ENCODE results near the gene COL4A1. TPM values are rescaled to one million over a fixed set of nuclear protein-coding genes. Genes with fewer than 3 reads are reported as not detected.

COL4A1 gene
- total and polyA plus RNA-seq, 2 of the 13 experiments (the other 11 are each of a cell fraction or from before 2014, with no cell fraction given), result not detected

DNA sequence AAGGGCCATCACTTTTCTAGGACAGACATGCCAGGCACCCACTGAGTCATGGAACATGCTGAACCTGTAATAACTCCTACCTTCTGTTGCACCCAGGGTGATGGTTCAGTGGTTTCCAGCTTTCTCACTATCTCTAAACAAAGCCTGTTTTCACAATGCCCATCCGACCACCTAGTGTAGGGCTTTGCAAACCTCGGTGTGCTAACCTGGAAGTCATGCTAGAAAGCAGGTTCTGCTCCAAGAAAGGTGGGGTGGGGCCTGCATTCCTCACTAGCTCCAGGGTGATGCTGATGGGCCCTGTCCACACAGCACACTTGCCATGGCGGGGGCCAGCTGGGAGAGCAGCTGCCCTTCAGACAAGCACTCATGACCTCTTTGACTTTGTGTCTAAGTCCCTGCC, 43.6 kb upstream of the COL4A1 start:
- H3K27me3 ChIP-seq (ENCODE audit: control insufficient read depth in 1 of 2, insufficient read depth in 2 of 2, low read length in 2 of 2), result peaks cover 2 to 25% of the 10 kb centered on the region in 2 experiments; a peak in 2 of 5 replicates
- H3K27ac ChIP-seq (ENCODE audit: extremely low read length, insufficient read depth, low read length), result no peak overlapping the region
- FAIRE-seq, result no peak
- H3K9me3 ChIP-seq (ENCODE audit: low read length), result no peaks in the 10 kb centered on the region
- ChIA-PET CTCF (ENCODE audit: low intra/inter-chr PET ratio, low total read pairs) (no interaction called here), POLR2A (no interaction called here)
- H2AFZ ChIP-seq (ENCODE audit: low read length), result no peak overlapping the region
- no peak for DNase-seq (ENCODE audit: low spot score)
- H3K36me3 ChIP-seq (replicated peaks in 1 of 2; ENCODE audit: control insufficient read depth in 1 of 2, insufficient read depth in 2 of 2, low read length in 2 of 2), result no peaks in the 10 kb centered on the region
- no peak overlapping the region for H3K4me2 ChIP-seq (ENCODE audit: low read depth, low read length)
- WGBS (ENCODE audit: low lambda C conversion rate), result 0% methylated on average over 2 of the region's 3 CpGs
- no peak overlapping the region for H3K4me3 ChIP-seq (replicated peaks in 1 of 3; ENCODE audit: insufficient read depth in 1 of 3, low read depth in 2 of 3, low read length in 3 of 3)
- ATAC-seq, result no peak
- no peaks in the 10 kb centered on the region for H3K79me2 ChIP-seq (ENCODE audit: insufficient read depth, low read length)
- no peaks in the 10 kb centered on the region for H4K20me1 ChIP-seq (ENCODE audit: insufficient read depth, low read length)
- no peak overlapping the region for H3K9ac ChIP-seq (ENCODE audit: insufficient read depth, low read depth, low read length)
- intact Hi-C loops (cut with micrococcal nuclease; ENCODE audit: unreplicated experiment), result no loop called here
- no peaks in the 10 kb centered on the region for H3K4me1 ChIP-seq (ENCODE audit: insufficient read depth, low read length)
- BruUV-seq (replicated peaks), result no TSS peak
- in situ Hi-C loops (cut with HindIII; ENCODE audit: extremely low pct_ligation_motif_present, low pct_unique_long_range_greater_than_20kb), result no loop called here
- TF ChIP-seq, protein P1, sequence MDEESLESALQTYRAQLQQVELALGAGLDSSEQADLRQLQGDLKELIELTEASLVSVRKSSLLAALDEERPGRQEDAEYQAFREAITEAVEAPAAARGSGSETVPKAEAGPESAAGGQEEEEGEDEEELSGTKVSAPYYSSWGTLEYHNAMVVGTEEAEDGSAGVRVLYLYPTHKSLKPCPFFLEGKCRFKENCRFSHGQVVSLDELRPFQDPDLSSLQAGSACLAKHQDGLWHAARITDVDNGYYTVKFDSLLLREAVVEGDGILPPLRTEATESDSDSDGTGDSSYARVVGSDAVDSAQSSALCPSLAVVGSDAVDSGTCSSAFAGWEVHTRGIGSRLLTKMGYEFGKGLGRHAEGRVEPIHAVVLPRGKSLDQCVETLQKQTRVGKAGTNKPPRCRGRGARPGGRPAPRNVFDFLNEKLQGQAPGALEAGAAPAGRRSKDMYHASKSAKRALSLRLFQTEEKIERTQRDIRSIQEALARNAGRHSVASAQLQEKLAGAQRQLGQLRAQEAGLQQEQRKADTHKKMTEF (CRISPR knock-in tag; IDR thresholded peaks at IDR 0.05), result no peak
- TF ChIP-seq, protein P2, sequence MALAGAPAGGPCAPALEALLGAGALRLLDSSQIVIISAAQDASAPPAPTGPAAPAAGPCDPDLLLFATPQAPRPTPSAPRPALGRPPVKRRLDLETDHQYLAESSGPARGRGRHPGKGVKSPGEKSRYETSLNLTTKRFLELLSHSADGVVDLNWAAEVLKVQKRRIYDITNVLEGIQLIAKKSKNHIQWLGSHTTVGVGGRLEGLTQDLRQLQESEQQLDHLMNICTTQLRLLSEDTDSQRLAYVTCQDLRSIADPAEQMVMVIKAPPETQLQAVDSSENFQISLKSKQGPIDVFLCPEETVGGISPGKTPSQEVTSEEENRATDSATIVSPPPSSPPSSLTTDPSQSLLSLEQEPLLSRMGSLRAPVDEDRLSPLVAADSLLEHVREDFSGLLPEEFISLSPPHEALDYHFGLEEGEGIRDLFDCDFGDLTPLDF (CRISPR knock-in tag; IDR thresholded peaks at IDR 0.05), result no peak
- TF ChIP-seq ZNF329 (CRISPR knock-in tag; IDR thresholded peaks at IDR 0.05; ENCODE audit: low read depth), result no peak
- no peak for TF ChIP-seq ZNF703 (CRISPR knock-in tag; IDR thresholded peaks at IDR 0.05; ENCODE audit: borderline replicate concordance)
- TF ChIP-seq, protein P3, sequence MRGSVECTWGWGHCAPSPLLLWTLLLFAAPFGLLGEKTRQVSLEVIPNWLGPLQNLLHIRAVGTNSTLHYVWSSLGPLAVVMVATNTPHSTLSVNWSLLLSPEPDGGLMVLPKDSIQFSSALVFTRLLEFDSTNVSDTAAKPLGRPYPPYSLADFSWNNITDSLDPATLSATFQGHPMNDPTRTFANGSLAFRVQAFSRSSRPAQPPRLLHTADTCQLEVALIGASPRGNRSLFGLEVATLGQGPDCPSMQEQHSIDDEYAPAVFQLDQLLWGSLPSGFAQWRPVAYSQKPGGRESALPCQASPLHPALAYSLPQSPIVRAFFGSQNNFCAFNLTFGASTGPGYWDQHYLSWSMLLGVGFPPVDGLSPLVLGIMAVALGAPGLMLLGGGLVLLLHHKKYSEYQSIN (CRISPR knock-in tag; IDR thresholded peaks at IDR 0.05; ENCODE audit: borderline replicate concordance), result no peak
- TF ChIP-seq, protein P4, sequence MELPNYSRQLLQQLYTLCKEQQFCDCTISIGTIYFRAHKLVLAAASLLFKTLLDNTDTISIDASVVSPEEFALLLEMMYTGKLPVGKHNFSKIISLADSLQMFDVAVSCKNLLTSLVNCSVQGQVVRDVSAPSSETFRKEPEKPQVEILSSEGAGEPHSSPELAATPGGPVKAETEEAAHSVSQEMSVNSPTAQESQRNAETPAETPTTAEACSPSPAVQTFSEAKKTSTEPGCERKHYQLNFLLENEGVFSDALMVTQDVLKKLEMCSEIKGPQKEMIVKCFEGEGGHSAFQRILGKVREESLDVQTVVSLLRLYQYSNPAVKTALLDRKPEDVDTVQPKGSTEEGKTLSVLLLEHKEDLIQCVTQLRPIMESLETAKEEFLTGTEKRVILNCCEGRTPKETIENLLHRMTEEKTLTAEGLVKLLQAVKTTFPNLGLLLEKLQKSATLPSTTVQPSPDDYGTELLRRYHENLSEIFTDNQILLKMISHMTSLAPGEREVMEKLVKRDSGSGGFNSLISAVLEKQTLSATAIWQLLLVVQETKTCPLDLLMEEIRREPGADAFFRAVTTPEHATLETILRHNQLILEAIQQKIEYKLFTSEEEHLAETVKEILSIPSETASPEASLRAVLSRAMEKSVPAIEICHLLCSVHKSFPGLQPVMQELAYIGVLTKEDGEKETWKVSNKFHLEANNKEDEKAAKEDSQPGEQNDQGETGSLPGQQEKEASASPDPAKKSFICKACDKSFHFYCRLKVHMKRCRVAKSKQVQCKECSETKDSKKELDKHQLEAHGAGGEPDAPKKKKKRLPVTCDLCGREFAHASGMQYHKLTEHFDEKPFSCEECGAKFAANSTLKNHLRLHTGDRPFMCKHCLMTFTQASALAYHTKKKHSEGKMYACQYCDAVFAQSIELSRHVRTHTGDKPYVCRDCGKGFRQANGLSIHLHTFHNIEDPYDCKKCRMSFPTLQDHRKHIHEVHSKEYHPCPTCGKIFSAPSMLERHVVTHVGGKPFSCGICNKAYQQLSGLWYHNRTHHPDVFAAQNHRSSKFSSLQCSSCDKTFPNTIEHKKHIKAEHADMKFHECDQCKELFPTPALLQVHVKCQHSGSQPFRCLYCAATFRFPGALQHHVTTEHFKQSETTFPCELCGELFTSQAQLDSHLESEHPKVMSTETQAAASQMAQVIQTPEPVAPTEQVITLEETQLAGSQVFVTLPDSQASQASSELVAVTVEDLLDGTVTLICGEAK (IDR thresholded peaks at IDR 0.05), result no peak
- TF ChIP-seq, protein P4 (CRISPR knock-in tag; IDR thresholded peaks at IDR 0.05), result no peak
- TF ChIP-seq BHLHE40 (IDR thresholded peaks at IDR 0.05; ENCODE audit: low read length), result no peak
- TF ChIP-seq ZNF660 (CRISPR knock-in tag; IDR thresholded peaks at IDR 0.05; ENCODE audit: borderline replicate concordance, low read depth), result no peak
